HL-60/S4 treated with retinoic acid at 250 ng/mL for 4 days and 3 days (cell line): ENCODE results near the gene CPA1.

Experiments used
- in situ Hi-C: fragments of 300-500 bp; cut with MboI; formaldehyde crosslinking; loops from 2 replicates; pipeline ENCODE4 v1.7.0; 2022; ENCODE audit warnings: low sequenced_read_pairs

CPA1 gene

DNA sequence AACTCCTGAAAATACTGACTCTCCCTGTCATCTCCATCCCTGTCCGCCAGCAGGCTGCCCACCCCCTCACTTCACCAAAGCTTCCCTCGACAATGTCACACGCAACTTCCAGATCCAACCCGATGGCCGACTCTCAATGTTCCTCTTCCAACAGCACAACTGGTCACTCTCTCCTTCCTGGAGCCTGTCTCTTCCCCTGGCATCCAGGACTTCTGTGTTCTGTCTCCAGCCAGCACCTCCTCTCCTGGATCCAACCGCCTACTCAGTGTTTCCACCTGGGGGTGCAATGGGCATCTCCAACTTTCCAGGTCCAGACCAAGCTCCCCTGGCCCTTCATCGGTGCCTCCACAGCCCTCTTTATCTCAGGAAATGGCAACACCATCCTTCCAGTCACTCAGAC, 27.1 kb upstream of the CPA1 start:
- in situ Hi-C loops = no loop called here

DNA sequence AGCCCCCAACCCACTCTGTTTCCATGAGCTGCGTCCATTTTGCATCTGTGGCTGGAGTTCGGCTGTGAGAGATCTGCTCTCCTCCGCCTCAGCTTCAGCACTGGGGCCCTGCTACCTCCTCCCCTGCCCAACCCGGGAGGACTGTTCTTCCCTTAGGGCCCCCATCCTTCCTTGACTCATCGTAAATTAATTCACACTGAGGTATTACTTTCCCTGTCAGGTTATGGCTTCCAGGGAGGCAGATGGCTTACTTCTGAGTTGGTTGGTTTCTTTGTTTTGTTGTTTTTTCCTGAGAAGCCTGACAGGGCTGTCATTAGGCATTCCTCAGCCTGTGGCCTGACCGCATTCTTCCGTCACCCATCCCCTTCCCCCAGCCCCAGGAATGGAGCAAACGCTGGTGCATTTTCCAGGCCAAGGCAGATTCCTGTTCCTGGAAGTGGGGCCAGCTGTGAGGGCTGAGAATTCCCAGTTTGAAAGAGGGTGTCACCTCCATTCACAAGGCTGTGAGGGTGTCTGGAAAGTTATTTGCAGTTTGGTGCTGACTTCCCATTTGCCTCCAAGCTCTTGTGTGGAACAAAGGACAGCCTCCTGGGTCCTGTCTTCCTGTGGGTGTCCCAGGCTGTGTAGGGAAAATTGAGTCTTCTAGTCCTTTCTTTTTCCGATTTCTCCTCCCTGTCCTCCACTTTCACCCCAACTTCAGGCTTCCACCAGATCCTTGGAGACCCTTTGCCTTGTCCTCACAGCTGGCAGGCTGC, 24.0 kb upstream of the CPA1 start:
- in situ Hi-C loops = no loop called here

DNA sequence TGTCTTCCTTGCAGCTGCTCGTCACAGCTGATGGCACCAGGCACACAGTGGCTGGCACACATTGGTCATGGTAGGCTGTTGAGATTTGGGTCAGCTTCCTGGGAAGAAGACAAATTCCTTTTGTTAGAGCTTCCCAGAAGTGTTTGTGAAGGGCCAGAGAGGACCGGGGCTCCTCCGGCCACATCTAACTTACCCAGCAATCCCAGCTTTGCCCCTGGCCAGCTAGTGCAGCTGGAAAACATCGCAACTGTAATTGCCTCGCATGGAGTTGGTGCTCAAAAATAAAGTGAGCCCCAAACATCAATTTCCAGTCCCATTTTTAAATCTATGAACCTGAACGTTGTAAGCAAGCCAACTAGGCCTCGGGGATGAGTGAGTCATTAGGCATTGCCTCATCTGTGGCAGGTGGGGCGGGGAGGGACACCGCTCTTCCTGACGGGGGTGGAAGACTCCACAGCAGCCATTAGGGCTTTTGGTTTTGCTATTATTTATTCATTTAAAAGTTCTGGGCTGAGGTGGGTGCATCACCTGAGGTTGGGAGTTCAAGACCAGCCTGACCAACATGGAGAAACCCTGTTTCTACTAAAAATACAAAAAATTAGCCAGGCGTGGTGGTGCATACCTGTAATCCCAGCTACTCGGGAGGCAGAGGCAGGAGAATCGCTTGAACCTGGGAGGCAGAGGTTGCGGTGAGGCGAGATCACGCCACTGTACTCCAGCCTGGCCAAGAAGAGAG, 23.2 kb upstream of the CPA1 start:
- in situ Hi-C loops = no loop called here

DNA sequence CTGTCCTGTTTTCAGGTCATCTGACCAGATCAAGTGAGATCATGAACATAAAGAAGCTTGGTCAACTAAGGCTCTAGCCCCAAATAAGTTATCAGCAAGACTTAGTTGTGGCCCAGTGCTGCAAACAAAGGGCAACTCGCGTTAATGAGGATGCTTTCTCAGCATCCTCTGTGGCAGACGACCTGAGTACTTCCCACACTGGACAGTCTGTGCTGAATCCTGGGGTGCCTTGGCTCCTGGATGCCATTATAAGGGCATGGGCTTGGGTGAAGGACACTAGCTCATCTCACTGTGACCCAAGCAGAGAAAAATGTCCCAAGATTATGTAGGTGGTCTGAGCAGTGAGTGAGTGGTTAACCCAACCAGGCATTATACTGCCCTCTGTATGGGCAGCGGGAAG, 21.8 kb upstream of the CPA1 start:
- in situ Hi-C loops = no loop called here

DNA sequence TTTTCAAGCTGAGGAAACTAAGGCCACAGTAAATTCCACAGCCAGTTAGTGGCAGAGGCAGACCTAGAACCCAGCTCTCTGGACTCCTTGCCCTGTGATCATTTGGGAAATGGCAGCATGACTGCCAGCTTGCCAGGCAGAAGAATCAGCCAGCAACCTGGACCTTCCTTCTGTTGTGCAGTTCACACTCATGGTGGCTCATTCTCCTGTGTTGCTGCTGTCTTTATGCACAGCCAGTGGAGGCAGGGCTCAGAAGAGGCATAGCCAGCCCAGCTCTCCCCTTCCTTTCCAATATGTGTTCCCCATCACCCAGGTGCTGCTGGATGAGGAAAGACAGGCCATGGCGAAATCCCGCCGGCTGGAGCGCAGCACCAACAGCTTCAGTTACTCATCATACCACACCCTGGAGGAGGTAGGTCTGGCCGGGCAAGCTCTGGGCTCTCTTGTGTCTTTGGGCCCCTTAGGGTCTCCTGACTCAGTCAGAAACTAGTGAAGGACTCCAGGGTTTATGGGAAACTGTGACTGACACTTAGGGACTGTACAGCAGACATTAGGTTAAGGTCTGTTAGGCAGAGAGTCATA, 20.9 kb upstream of the CPA1 start:
- in situ Hi-C loops = no loop called here

DNA sequence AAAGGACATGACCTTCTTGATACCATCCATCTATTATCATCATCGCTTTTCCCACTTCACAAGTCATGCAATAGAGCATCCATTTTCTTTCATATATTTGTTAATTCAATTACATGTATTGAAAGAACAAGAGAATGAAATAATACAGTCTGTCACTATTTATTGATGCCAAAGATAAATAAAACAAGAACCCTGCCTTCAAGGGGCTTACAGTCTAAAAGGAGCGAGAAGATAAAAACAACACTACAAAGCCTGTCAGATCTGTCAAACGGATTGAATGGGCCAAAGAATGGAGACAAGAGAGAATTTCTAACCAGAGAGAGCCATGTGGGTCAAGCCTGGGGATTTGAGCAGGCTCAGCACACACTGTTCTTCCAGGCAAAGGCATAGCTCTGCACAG, 19.8 kb upstream of the CPA1 start:
- in situ Hi-C loops = no loop called here

DNA sequence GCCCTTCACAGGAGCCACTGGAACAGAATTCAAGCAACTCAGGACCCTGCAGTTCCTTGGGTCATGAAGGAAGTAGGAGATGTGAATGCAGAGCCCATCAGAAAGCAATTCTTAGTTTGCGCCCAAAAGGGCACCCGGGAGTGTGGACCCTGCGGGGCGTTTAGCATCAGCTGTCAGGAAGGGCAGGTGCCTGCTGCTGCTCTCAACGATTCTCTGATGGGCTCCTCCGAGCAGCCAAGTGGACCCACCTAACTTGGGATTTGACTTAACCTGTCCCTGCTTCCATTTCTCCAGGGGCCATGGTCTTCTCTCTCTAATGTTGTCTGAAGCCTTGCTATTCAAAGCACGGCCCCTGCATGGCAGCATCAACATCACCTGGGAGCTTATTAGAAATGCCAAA, 18.6 kb upstream of the CPA1 start:
- in situ Hi-C loops = no loop called here

DNA sequence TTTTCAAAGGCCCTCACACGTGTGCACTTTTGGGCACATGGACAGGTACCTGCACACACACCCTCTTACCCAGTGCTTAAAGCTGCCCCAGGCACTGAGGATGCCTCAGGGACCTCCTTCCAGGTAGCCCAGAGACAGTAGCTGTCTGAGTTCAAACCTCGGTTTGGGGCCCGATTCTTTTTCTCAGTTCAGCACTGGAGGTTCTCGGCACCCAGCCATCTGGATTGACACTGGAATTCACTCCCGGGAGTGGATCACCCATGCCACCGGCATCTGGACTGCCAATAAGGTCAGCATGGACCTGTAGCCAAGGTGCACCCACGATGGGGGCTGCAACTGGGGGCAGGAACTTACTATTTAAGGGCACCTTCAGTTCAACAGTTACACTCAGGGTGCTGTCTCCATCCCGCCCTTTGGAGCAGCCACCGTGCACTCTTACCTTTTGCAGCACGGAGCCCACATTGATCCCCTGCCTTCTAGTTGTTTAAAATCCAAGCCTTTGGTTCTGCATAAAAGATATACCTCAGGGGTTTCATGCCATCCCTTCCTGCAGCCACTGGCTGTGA, 18.0 kb upstream of the CPA1 start:
- in situ Hi-C loops = no loop called here

DNA sequence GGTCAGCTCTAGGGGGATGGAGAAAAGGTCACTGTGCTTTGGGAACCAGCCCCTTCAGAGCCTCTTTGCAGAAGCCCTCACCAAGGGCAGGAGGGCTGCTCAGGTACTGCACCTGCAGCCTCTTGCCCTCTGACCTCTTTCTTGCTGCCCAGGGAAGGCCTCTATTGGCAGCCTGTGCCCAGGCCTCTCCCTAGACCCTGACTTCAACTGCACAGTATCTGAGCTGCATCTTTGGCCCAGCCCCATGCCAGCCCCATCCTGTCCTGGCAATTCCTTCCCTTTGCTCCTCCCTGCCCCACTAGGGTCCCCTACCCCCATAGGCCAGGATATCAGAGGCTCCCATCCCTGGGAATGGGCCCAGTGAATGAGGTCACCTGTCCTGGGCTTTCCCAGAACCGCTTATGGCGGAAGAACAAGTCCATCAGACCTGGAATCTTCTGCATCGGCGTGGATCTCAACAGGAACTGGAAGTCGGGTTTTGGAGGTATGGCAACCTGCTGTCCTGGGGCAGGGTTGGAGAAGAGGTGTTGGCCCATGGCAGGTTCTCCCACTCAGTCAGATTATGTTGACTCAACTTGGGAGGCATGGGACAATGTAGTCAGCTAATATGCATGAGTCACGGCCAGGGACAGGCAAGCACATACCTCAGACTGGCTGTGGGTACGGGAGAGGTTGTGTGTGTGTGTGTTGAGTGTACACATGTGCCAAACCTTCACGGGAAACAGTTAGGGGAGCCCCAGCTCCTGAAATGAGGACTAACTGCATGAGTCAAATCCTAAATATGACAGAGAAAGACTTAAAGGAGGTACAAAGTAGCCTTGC, 17.1 kb upstream of the CPA1 start:
- in situ Hi-C loops = no loop called here

DNA sequence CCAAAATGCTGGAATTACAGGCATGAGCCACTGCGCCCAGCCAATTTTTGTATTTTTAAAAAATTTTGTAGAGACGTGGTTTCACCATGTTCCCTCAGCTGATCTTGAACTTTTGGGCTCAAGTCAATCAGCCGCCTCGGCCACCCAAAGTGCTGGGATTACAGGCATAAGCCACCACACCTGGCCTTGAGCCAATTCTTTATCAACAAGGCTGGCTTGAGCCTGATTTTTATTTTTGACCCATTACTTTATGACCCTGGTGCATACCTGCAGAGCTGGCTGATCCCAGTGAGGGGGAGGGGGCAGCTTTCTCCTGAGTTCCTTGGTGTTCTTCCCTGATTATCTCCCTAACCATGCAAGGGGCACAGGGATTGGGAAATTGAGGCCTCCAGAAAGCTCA, 15.8 kb upstream of the CPA1 start:
- in situ Hi-C loops = no loop called here

DNA sequence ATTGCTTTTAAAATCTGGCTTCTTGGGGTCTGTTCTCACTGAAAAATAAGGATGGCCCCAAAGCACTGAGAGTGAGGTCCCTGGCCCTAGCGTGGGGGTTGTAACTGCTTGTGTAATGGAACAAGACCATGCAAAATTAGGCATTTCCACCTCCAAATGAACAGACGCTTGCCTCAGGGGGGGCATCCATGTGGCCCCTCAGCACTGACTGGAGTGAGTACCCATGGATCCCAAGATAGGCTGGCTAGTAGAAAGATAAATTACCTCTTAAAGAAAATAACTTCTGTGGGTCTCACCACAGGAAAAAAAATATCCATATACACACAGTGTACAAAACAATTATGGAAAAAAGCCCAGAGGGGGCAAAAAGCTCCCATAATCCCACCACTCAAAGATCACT, 15.2 kb upstream of the CPA1 start:
- in situ Hi-C loops = no loop called here

DNA sequence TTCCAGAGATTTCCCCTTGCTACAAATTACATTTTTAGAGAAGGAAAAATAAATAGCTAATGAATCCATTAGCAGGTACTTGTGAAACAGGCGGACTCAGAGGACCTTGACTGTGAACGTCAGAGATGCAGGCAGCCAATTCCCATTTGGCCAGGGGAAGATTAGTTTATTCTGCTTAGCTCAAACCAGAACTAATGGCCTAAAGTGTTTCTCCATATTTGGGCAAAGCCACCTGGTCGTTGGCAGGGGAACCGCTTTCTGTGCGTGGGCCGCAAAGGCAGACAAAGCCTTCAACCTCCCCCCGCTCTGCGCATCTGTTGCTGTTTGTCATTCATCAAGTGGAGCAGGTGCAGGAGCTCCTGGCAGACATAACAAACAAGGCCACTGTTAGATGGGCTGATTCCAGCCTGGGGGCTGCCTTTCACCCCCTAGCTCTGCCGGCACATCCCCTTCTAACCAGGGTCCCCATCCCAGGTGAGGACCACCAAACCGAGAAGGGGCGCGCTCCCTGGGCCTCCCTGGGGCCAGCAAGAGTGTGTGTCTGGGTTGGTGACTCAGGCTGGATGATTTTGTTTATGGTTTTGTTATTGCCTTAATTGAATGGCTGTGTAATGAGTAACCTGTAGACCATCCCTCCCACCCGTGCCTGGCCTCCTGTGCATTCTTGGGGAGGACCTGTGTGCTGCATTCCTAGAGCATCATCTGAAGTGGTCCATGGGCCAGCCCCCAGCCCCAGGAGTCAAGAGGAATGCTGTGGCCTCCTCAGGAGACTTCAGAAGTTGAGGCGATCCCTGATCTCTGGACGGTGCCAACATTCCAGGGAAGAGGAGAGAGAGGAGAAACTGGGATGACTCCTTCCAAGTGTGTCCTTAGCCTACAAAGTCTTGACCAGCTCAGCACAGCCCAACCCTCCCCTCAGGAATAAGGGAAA, 14.5 kb upstream of the CPA1 start:
- in situ Hi-C loops = no loop called here

DNA sequence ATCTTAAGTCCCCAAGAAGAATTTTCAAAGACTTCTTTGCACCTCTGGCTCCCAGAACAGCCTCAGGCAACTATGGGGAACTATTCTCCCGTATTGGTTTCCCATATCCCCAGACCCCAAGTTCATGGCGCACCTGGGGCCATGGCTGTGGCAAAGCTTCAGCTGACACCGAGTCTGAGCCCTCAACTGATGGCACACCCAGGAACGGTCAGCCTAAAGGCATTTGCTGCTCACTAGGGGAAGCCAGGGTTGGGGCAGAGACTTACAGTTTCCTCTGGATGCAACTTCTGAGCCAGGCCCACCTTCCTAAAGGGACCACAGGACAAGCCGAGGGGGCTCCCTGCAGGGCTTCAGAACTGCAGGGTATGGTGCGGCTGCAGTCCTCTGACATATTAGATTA, 13.7 kb upstream of the CPA1 start:
- in situ Hi-C loops = no loop called here

DNA sequence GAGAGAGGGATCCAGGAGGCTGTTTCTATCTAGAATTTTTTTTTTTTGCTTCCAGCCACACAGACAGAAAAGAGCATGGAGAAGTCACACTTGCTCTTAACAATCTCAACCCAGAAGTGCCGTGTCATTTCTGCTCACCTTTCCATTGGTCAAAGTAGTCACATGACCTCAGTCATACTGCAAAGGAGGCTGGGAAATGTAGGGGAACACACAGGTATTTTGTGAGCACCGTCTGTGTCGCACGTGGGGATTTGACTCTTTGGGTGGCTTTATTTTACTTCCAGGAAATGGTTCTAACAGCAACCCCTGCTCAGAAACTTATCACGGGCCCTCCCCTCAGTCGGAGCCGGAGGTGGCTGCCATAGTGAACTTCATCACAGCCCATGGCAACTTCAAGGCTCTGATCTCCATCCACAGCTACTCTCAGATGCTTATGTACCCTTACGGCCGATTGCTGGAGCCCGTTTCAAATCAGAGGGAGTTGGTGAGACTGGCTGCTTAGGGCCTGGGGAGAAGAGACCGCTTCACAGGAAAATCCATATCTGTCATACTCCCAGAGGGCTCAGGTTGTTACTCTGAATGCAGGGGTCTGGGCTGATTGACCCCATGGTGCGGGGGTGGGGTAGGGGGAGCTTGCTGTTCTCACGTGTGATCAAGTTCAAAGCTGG, 13.1 kb upstream of the CPA1 start:
- in situ Hi-C loops = no loop called here

DNA sequence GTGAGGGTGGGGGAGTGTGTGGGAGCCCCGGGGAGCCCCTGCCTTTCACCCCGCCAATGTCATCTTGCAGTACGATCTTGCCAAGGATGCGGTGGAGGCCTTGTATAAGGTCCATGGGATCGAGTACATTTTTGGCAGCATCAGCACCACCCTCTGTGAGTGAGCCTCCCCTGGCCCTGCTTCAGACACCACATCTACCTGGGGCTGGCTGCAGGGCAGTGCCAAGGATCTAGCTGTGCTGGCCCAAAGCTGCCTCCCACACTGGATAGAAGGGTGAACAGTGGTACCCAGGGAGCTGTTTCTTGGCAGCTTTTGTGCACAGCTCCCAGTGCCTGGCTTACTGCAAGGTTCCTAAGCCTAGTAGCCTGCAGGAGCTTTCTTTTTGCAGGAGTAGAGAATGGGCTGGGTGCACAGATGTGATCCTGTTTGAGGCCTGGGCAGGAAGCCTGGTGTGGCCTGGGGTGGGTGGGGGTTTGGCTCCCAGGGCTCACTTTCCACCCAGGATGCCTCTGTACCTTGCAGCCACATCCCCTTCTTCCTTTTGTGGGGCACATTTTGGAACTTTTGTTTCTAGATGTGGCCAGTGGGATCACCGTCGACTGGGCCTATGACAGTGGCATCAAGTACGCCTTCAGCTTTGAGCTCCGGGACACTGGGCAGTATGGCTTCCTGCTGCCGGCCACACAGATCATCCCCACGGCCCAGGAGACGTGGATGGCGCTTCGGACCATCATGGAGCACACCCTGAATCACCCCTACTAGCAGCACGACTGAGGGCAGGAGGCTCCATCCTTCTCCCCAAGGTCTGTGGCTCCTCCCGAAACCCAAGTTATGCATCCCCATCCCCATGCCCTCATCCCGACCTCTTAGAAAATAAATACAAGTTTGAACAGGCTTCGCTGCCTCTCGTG, 12.2 kb upstream of the CPA1 start:
- in situ Hi-C loops = no loop called here

DNA sequence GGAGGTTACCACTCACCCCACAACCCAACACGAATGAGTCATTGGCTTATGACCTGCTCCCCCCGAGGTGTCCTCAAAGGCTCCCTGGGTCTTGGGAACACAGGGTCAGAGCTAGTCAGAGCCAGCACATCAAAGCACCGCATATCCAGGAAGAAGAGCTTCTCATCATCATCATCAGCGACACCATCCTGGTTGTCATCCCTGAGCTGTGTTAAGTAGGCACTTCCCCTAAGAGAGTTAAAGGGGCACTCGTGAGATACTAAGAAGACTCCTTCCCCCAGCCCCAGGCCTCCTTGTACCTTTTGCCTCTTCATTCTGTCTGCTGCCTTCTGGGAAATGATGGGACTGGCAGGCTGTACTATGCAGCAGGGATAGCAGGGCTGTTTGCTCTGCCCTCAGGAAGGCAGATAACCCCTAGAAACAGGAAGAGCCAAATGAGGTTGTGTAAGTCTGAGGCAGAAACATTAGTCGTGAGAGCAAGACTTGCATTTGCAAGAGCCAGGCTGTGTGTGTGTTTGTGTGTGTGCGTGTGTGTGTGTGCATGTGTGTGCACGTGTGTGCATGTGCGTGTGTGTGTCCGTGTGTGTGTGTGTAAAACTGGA, 11.1 kb upstream of the CPA1 start:
- in situ Hi-C loops = no loop called here

DNA sequence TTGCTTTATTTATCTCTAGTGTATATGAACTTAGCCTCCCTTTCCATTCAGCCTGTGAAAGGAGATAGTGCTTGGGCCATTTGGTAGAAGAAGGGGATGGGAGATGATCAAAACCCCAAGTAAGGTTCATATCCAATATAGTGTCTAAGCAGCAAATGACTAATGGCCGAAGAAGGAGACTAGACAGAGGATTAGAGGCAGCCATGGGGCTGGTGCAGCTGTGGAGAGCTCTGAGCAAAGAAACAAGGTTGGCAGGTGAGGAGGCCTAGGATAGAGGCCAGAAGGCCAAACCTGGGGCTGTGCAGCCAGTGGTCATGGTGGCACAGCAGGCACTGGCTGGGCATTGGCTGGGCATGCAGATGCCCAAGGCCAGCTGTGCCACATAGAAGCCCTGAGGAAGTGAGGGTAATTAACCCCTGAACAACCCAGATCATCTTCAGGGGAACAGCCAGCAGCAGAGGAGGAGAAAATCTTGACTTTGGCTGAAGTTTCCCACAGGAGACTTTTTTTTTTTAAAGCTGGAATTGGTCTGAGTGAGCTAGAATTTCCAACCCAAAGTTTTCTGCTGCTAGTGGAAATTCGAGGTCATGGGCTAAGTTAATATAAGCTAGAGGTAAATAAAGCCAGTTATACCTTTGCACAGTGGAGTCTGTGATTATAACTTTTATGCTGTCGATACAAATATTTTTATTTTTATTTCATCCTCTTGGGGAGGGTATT, 10.3 kb upstream of the CPA1 start:
- in situ Hi-C loops = no loop called here
